Umbilical cord (tissue), 2 donors: ENCODE data around the gene KCNIP1. TPM values are rescaled to one million over a fixed set of nuclear protein-coding genes. Genes with fewer than 3 reads are reported as not detected.
A peak's percentile ranks its signal among the peaks of the same experiment; 100 is the strongest.

ENCODE experiments used
- DNase-seq: peaks from one replicate; pipeline ENCODE4 v3.0.0-alpha.2; 2015; ENCODE audit warnings: low spot score
- total RNA-seq: library from RNA; depleted of rRNA; stranded (reverse); fragments of >200 nt; gene quantifications from one replicate; pipeline ENCODE4 v1.2.3, GENCODE V29; 2014; ENCODE audit warnings: low replicate concordance; ENCODE audit not compliant: insufficient read depth

The KCNIP1 gene
- total RNA-seq, 1 donor from 2014 or later = 2.9 TPM

DNA sequence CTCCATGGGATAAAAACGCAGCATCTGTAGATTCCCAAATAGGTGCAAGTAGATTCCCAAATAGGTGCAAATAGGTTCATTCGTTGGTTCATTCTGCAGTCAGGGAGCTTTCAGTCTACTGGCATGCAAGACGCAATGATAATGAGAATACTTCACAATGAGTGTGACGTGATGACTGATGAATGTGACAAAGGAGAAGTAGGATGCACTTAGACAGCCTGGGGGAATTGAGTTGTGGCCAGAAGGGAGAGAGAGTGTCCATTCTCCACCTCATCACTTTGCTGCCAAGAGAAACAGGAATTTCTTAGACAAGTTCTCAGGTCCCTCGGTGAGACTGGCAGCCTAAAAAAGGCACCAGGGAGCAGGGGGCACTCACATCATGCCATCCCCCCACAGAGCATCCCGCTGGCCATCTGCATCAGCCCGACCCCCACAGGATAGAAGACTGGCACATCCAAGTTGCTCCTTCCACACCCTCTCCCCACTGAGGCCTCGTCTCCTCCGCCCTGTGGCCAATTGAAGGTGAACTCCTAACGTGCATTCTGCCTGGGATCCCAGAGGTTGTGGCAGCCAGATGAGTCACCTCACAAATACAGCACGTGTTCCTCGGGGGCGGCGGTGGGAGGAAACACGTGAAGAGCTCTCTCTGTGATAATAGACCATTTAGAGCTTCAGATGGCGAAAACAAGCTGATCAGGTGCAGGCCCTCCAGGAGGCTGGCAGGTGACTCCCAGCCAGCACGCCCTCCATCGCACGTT lies 19.9 kb upstream of the KCNIP1 start:
- no peak for DNase-seq

GRCh38 chr5:170484459-170484831 lies 19.4 kb upstream of the KCNIP1 start:
- DNase-seq = no peak

- no peak for DNase-seq
These were observed 18.8 kb upstream of the KCNIP1 start for GRCh38 chr5:170484847-170485615.

GRCh38 chr5:170485616-170485911 lies 18.3 kb upstream of the KCNIP1 start:
- peak; percentile 33 for DNase-seq

DNA sequence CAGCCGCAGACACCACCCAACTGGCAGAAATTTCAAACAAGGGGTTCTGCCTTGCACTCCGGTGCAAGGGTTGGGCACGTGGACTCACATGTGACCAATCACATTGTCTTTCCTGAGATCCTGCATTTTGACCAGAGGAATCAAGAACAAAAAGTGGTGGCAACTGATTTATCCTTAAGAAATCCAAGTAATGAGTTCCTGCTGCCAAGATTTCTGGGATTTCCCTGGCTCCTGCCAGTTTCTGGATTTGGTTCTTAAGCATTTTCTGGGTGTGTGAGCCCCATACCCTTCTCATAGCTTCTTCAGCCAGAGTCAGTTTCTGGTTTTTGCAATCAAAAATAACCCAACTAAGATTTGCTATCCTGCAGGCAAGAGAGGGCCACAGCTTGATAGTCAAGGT lies 17.4 kb upstream of the KCNIP1 start:
- no peak for DNase-seq

- DNase-seq = no peak
These were observed 15.2 kb upstream of the KCNIP1 start for GRCh38 chr5:170488570-170488969.

DNA sequence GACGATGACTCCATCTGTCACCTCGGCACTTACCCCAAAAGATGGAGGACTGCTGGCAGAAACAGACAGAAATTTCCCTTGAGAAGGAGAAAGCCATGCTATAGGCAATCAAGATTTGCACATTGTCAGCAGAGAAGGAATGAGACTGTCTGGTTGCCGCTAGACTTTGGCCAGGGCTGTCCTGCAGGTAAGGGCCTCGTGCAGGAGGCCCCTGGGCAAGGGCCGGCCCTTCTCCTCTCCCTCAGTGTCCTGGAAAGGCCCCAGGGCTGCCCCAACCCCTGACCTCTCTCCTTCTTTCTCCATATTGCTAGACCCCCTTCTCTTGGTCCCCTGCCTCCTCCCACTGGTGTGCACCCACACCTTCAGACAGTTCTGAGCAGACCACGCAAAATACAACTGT lies 14.6 kb upstream of the KCNIP1 start:
- no peak for DNase-seq

DNA sequence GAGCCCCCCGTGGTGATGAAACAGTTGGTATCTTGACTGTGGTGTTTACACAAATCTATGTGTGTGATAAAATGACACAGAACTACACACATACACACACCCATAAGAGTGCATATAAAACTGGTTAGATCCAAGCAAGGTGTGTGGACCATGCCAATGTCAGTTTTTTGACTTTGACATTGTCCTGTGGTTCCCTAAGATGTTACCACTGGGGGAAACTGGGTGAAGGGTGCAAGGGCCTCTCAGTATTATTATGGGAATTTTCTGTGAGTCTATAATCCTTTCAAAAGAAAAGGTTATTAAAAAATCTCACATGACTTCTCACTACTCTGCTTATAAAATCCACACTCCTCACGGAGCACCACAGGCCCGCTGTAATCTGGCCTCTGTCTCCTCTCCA lies 13.4 kb upstream of the KCNIP1 start:
- DNase-seq = no peak

DNA sequence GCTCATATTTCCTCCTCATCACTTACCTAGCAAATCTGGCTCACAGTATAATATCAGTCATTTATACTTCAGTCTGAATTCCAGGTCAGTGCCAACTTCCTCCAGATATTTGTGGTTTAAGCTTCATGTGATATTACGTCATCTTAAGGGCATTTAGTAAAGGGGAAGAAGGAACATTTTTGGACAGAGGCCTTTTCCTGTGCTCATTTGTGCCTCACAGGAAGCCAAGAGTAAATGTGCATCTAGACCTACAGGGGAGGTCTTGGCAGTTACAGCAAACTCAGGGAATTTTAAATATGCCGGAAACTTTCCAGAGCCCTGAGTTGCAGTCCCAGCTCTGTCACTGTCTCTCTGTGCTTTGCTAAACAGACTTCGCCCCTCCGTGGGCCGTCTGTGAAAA lies 12.3 kb upstream of the KCNIP1 start:
- peak; percentile 63 for DNase-seq

DNA sequence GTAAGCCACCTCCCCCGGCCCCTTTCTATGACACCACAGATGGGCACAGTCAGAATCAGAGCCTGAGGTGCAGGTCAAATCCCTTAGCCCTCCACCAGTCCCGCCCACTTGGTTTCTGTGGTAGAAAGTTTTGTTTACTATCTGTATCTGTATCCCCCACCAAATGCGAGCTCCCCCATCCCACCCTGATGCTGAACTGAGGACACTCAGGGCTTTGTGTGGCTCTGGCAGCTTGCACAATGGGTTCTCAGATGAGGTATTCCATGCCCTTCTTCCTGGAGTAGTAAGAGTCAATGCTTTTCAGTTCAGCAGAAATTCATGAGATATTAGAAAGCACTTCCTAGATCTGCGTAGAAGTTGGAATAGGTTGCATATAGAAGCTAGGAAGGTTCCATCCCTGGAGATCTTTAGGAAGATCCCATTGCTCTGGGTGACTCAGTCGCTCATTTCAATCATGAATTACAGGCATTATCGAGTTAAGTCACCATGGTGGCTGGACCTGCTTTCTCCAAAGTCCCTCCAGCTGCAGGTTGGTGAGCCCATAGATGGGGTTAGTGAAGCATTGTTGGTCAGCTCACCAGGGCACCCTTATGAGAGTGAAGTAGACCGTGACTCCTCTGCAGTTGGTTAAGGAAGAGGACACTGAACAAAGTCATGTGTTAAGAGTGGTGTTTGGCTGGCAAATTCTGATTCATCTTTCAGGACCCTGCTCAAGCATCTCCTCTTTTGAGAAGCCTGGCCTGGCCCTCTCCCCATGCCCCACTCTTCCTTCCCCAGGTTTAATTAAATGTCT lies 10.6 kb upstream of the KCNIP1 start:
- no peak for DNase-seq

GRCh38 chr5:170494041-170494440 lies 9.8 kb upstream of the KCNIP1 start:
- DNase-seq = no peak

DNA sequence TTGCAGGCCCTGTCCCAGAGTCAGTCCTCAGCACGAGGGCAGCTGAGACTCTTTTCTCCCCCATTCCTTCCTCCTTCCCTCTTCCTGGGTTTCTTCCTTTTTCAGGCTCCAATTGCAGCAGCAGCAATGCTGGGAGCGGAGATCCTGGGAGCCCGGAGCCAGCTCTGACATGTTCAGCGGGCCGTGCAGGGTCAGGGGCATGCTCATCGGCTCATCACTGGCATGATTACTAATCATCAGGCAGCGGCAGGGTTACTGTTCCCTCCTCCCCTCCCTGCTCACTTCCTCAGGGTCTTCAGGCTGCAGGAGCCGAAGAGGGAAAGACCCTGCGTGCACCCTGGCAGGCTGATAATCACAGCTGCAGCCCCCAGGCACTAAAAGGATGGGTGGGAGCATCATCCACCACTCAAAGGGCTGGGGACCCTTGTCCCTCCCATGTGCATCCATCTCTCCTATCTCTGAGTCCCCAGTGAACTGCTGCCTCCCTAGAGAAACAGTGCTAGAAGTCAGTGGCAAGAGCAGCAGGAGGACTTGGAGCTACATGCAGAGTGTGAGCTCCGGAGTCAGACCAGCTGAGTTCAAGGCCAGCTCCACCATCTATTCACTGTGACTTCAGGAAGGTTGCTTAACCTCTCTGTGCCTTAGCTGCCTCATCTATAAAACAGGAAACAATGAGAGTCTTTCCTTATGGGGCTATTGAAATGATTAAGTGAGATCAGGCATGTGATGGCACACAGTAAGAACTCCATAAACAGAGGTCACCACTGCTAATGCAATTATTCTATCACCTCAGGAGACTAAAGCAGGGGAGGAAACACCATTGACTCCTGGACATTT lies 7.8 kb upstream of the KCNIP1 start:
- DNase-seq = no peak

GRCh38 chr5:170496662-170497028 lies 7.2 kb upstream of the KCNIP1 start:
- DNase-seq = no peak

- peak; percentile 26 for DNase-seq
These were observed 6.3 kb upstream of the KCNIP1 start for GRCh38 chr5:170497311-170498038.

GRCh38 chr5:170498811-170499351 lies 4.9 kb upstream of the KCNIP1 start:
- no peak for DNase-seq

- DNase-seq = no peak
These were observed 4.2 kb upstream of the KCNIP1 start for GRCh38 chr5:170499621-170500020.

GRCh38 chr5:170501361-170501760 lies 2.5 kb upstream of the KCNIP1 start:
- DNase-seq = no peak

DNA sequence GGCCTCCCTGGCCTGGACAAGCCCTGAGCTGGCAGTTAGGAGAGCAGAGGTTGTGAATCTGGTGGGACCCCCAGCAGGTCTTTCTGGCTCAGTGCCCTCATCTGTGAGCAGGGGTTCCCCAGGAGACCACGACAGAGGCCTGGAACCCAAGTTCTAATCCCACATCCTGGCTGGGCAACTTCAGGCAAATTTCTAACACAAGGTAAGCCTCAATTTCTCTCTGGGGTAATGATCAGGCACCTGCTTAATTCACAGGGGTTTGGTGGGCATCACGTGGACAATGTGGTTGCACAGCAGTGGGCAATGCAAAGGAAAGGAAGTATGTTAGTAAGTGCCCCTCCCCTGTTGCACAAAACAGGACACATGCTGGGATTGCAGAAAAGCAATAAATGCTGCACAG lies 1.9 kb upstream of the KCNIP1 start:
- no peak for DNase-seq

DNA sequence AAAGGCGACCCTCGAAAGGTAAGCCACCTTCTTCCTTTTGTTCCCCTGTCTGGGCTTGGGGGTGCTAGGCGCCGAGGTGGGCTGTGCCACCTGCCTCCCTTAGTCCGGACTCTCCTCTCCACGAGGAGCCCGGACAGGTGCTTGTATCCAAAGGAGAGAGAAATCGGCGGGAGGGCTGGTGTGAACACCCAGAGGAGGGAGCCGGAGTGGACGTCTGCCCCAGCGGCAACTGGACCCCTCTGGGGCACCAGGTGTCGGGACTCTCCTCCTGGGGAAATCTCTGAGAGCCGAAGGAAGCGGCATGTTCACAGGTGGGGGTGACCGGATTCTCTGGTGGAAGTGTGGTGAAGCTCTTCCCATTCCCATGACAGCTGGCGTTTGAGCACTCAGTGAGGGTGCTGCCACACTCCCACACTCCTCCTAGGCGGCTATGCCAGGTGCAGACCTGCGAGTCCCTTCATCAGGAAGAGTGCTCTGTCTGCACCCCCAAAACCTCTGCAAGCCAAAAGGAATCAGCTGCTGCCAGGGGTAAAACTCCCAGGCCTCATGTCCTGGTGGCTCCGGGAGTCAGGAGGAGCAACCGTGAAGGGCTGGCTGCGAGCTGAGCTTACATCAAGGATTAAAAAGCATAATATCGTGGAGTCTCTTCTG lies 921 bp downstream of the KCNIP1 start:
- DNase-seq = no peak

GRCh38 chr5:170508036-170508435 lies 4.2 kb downstream of the KCNIP1 start:
- DNase-seq = no peak
